GM18867 (cell line): ENCODE results near the gene DUSP12.
"Not testable (repeated sequence)": the region's sequence is repeated elsewhere in the genome, so short reads cannot be mapped to it uniquely, and the experiment has no call there.

ENCODE experiments used
- ATAC-seq: cut with Tn5 transposase; IDR thresholded peaks from one replicate; pipeline ENCODE4 v1.9.1; 2021; ENCODE audit warnings: mild to moderate bottlenecking, moderate library complexity; ENCODE audit not compliant: unreplicated experiment

DUSP12 gene

GRCh38 chr1:161768986-161769672 is 19.5 kb downstream of the DUSP12 start:
- ATAC-seq = no peak

- ATAC-seq = not testable (repeated sequence)
Measured at GRCh38 chr1:161769673-161770045, 20.1 kb downstream of the DUSP12 start.

- ATAC-seq = no peak
Measured at GRCh38 chr1:161770250-161770649, 20.7 kb downstream of the DUSP12 start.

- no peak for ATAC-seq
Measured at GRCh38 chr1:161771161-161771560, 21.6 kb downstream of the DUSP12 start.

- ATAC-seq = no peak
Measured at GRCh38 chr1:161771973-161772372, 22.4 kb downstream of the DUSP12 start.

GRCh38 chr1:161772397-161772796 is 22.8 kb downstream of the DUSP12 start:
- no peak for ATAC-seq

GRCh38 chr1:161773791-161774190 is 24.2 kb downstream of the DUSP12 start:
- no peak for ATAC-seq

GRCh38 chr1:161777261-161777660 is 27.7 kb downstream of the DUSP12 start:
- ATAC-seq = no peak

GRCh38 chr1:161778522-161778921 is 28.9 kb downstream of the DUSP12 start:
- ATAC-seq = no peak

GRCh38 chr1:161779393-161779792 is 29.8 kb downstream of the DUSP12 start:
- ATAC-seq = no peak

- ATAC-seq = peak; percentile 57
Measured at GRCh38 chr1:161781995-161782394, 32.4 kb downstream of the DUSP12 start.

- no peak for ATAC-seq
Measured at GRCh38 chr1:161782886-161783285, 33.3 kb downstream of the DUSP12 start.

- ATAC-seq = no peak
Measured at GRCh38 chr1:161784968-161785367, 35.4 kb downstream of the DUSP12 start.

- ATAC-seq = no peak
Measured at GRCh38 chr1:161787355-161787754, 37.8 kb downstream of the DUSP12 start.

GRCh38 chr1:161790587-161791317 is 41.2 kb downstream of the DUSP12 start:
- no peak for ATAC-seq

- no peak for ATAC-seq
Measured at GRCh38 chr1:161791904-161792655, 42.5 kb downstream of the DUSP12 start.

- ATAC-seq = peak; percentile 70
Measured at GRCh38 chr1:161792740-161793139, 43.2 kb downstream of the DUSP12 start.

GRCh38 chr1:161799792-161800191 is 50.2 kb downstream of the DUSP12 start:
- no peak for ATAC-seq

GRCh38 chr1:161801955-161802354 is 52.4 kb downstream of the DUSP12 start:
- no peak for ATAC-seq

GRCh38 chr1:161803181-161803580 is 53.6 kb downstream of the DUSP12 start:
- no peak for ATAC-seq

GRCh38 chr1:161805399-161806197 is 56.0 kb downstream of the DUSP12 start:
- ATAC-seq = no peak
